Measurements from ENCODE around the gene GKN2. TPM values are rescaled to one million over a fixed set of nuclear protein-coding genes. Genes with fewer than 3 reads are reported as not detected.

Gene GKN2
- total RNA-seq (2014; rRNA removed; shearing (Covaris generic)): not detected in 2 replicates

GRCh38 chr2:68952887-68953521 is at the start of gene GKN2:
Gene GKN2 (minus strand): TSS chr2:68952893. CDS start chr2:68952861, 32 bp downstream.
- in situ Hi-C loops (cut with HindIII; ENCODE audit: low sequenced_read_pairs): no loop called here
- DNase-seq (ENCODE audit: low spot score): no peak

- DNase-seq (ENCODE audit: low spot score): no peak
- in situ Hi-C loops (cut with HindIII; ENCODE audit: low sequenced_read_pairs): no loop called here
These were observed 49.2 kb upstream of the GKN2 start for GRCh38 chr2:69001879-69002278.

- in situ Hi-C loops (cut with HindIII; ENCODE audit: low sequenced_read_pairs): no loop called here
These were observed 44.7 kb upstream of the GKN2 start for GRCh38 chr2:68997401-68997800.

GRCh38 chr2:68995916-68996315 is 43.2 kb upstream of the GKN2 start:
- DNase-seq (ENCODE audit: low spot score): no peak
- in situ Hi-C loops (cut with HindIII; ENCODE audit: low sequenced_read_pairs): no loop called here

More at GRCh38 chr2:68997401-68997800, 44.7 kb upstream of the GKN2 start:
- DNase-seq (ENCODE audit: low spot score): no peak

GRCh38 chr2:68994864-68995263 is 42.2 kb upstream of the GKN2 start:
- in situ Hi-C loops (cut with HindIII; ENCODE audit: low sequenced_read_pairs): no loop called here
- DNase-seq (ENCODE audit: low spot score): no peak

- no peak for DNase-seq (ENCODE audit: low spot score)
- in situ Hi-C loops (cut with HindIII; ENCODE audit: low sequenced_read_pairs): no loop called here
These were observed 41.0 kb upstream of the GKN2 start for GRCh38 chr2:68993660-68994059.

GRCh38 chr2:68992933-68993332 is 40.2 kb upstream of the GKN2 start:
- no peak for DNase-seq (ENCODE audit: low spot score)
- in situ Hi-C loops (cut with HindIII; ENCODE audit: low sequenced_read_pairs): no loop called here

- in situ Hi-C loops (cut with HindIII; ENCODE audit: low sequenced_read_pairs): no loop called here
These were observed 39.6 kb upstream of the GKN2 start for GRCh38 chr2:68992341-68992740.

GRCh38 chr2:68989035-68989434 is 36.3 kb upstream of the GKN2 start:
- in situ Hi-C loops (cut with HindIII; ENCODE audit: low sequenced_read_pairs): no loop called here
- no peak for DNase-seq (ENCODE audit: low spot score)

More at GRCh38 chr2:68992341-68992740, 39.6 kb upstream of the GKN2 start:
- DNase-seq (ENCODE audit: low spot score): no peak

- in situ Hi-C loops (cut with HindIII; ENCODE audit: low sequenced_read_pairs): no loop called here
- peak; percentile 14 for DNase-seq (ENCODE audit: low spot score)
These were observed 34.4 kb upstream of the GKN2 start for GRCh38 chr2:68987021-68987503.

GRCh38 chr2:68980956-68981355 is 28.3 kb upstream of the GKN2 start:
- no peak for DNase-seq (ENCODE audit: low spot score)
- in situ Hi-C loops (cut with HindIII; ENCODE audit: low sequenced_read_pairs): no loop called here

- DNase-seq (ENCODE audit: low spot score): no peak
- in situ Hi-C loops (cut with HindIII; ENCODE audit: low sequenced_read_pairs): no loop called here
These were observed 25.4 kb upstream of the GKN2 start for GRCh38 chr2:68978098-68978497.

- in situ Hi-C loops (cut with HindIII; ENCODE audit: low sequenced_read_pairs): no loop called here
- no peak for DNase-seq (ENCODE audit: low spot score)
These were observed 24.8 kb upstream of the GKN2 start for GRCh38 chr2:68977453-68977852.

- DNase-seq (ENCODE audit: low spot score): no peak
- in situ Hi-C loops (cut with HindIII; ENCODE audit: low sequenced_read_pairs): no loop called here
These were observed 23.2 kb upstream of the GKN2 start for GRCh38 chr2:68975844-68976243.

GRCh38 chr2:68974946-68975665 is 22.4 kb upstream of the GKN2 start:
- DNase-seq (ENCODE audit: low spot score): peak; percentile 61
- in situ Hi-C loops (cut with HindIII; ENCODE audit: low sequenced_read_pairs): no loop called here

- no peak for DNase-seq (ENCODE audit: low spot score)
- in situ Hi-C loops (cut with HindIII; ENCODE audit: low sequenced_read_pairs): no loop called here
These were observed 21.6 kb upstream of the GKN2 start, which contains the start of gene GKN1 for GRCh38 chr2:68974251-68974650. Gene GKN1 (plus strand): TSS chr2:68974636. CDS start chr2:68974678, 42 bp downstream.

GRCh38 chr2:68971591-68972231 is 19.0 kb upstream of the GKN2 start:
- in situ Hi-C loops (cut with HindIII; ENCODE audit: low sequenced_read_pairs): no loop called here
- no peak for DNase-seq (ENCODE audit: low spot score)

GRCh38 chr2:68970566-68971265 is 18.0 kb upstream of the GKN2 start:
- DNase-seq (ENCODE audit: low spot score): no peak
- in situ Hi-C loops (cut with HindIII; ENCODE audit: low sequenced_read_pairs): no loop called here

GRCh38 chr2:68969736-68970490 is 17.2 kb upstream of the GKN2 start:
- no peak for DNase-seq (ENCODE audit: low spot score)
- in situ Hi-C loops (cut with HindIII; ENCODE audit: low sequenced_read_pairs): no loop called here
